Esophagus muscularis mucosa (tissue), 4 donors: Measurements from ENCODE around the gene LAMA3. TPM values are rescaled to one million over a fixed set of nuclear protein-coding genes. Genes with fewer than 3 reads are reported as not detected.

Experiments
- DNase-seq: peaks from one replicate; pipeline ENCODE4 v3.0.0-alpha.2; 2017; ENCODE audit errors: extremely low spot score
- H3K27ac ChIP-seq, 4 donors: fragments of 200-600 bp; sonication (generic); replicated peaks in 1 of 4; 1 replicate in 3 of 4; 2 replicates in 1 of 4; pipeline ENCODE4 v1.5.1; 2016 to 2019; ENCODE audit warnings: mild to moderate bottlenecking in 1 of 4
- H3K27me3 ChIP-seq, 4 donors: fragments of 200-600 bp; sonication (generic); one replicate each; pipeline versions ENCODE4 v1.5.1 to v1.6.0; 2016 to 2019
- H3K36me3 ChIP-seq, 4 donors: fragments of 200-600 bp; sonication (generic); one replicate each; pipeline ENCODE4 v1.5.1; 2016 to 2019
- H3K4me1 ChIP-seq, 4 donors: fragments of 200-600 bp; sonication (generic); one replicate each; pipeline ENCODE4 v1.5.1; 2016 to 2019
- H3K4me3 ChIP-seq, 4 donors: fragments of 200-600 bp; sonication (generic); 1 replicate in 2 of 4; 2 replicates in 2 of 4; pipeline ENCODE4 v1.5.1; 2016 to 2019; ENCODE audit warnings: mild to moderate bottlenecking in 4 of 4, moderate library complexity in 1 of 4
- H3K9me3 ChIP-seq, 4 donors: fragments of 200-600 bp; sonication (generic); 1 replicate in 3 of 4; 2 replicates in 1 of 4; pipeline ENCODE4 v1.5.1; 2016 to 2019
- CTCF ChIP-seq, 3 experiments: fragments of 200-600 bp in 2 of 3; fragments of 450-650 bp in 1 of 3; sonication (generic) in 2 of 3; IDR thresholded peaks; one replicate each; pipeline ENCODE4 v1.5.1; 2017 to 2019; ENCODE audit warnings: antibody characterized with exemption in 3 of 3, mild to moderate bottlenecking in 2 of 3, moderate library complexity in 1 of 3
- EP300 ChIP-seq: sonication (generic); formaldehyde crosslinking; IDR thresholded peaks from one replicate; pipeline ENCODE4 v1.6.1; 2017; ENCODE audit warnings: antibody characterized with exemption
- POLR2A ChIP-seq: fragments of 450-650 bp; IDR thresholded peaks from one replicate; pipeline ENCODE4 v1.6.1; 2017; ENCODE audit warnings: antibody characterized with exemption, moderate library complexity, mild to moderate bottlenecking, low read depth
- POLR2AphosphoS5 ChIP-seq, 2 donors: sonication (generic); formaldehyde crosslinking; IDR thresholded peaks; one replicate each; pipeline ENCODE4 v1.6.1; 2017; ENCODE audit warnings: antibody characterized with exemption in 2 of 2
- WGBS: methylation state at CpG from one replicate; pipeline ENCODE4 v1.1.5; 2018; 5-methylcytosine and 5-hydroxymethylcytosine counted together
- intact Hi-C: fragments of 100-400 bp; cut with DNase I; formaldehyde crosslinking; loops from one replicate; pipeline ENCODE4 v1.15.1; 2023
- total RNA-seq, 4 donors: library from RNA; depleted of rRNA; stranded (reverse); fragments of >200 nt; gene quantifications; one replicate each; pipeline versions ENCODE4 v1.1.0 to v1.2.1, GENCODE V29; 2016

The LAMA3 gene
- total RNA-seq, 4 donors from 2014 or later, result 7.5 to 12.9 (median 11.7) TPM

- DNase-seq, result peak; percentile 8
- Histone ChIP-seq H3K36me3 (peaks cover 0 to 29% (median under 1%) of the 10 kb centered on the region in 4 donors), H3K27ac (no peak overlapping the region), H3K27me3 (no peaks in the 10 kb centered on the region), H3K9me3 (no peaks in the 10 kb centered on the region), H3K4me3 (no peak overlapping the region), H3K4me1 (no peaks in the 10 kb centered on the region)
- no peak for TF ChIP-seq EP300
- no peak for TF ChIP-seq CTCF (IDR thresholded peaks at IDR 0.05)
- no peak for TF ChIP-seq POLR2A
- no peak for TF ChIP-seq POLR2AphosphoS5 (IDR thresholded peaks at IDR 0.05)
- intact Hi-C loops, result loop anchor here (5.0 kb wide), 1 partner anchor 45 kb away; no protein-coding TSS in a partner anchor
- 95% methylated on average over 2 of the region's 2 CpGs for WGBS
Measured at GRCh38 chr18:23902396-23902795, 213.1 kb downstream of the LAMA3 start.

DNA sequence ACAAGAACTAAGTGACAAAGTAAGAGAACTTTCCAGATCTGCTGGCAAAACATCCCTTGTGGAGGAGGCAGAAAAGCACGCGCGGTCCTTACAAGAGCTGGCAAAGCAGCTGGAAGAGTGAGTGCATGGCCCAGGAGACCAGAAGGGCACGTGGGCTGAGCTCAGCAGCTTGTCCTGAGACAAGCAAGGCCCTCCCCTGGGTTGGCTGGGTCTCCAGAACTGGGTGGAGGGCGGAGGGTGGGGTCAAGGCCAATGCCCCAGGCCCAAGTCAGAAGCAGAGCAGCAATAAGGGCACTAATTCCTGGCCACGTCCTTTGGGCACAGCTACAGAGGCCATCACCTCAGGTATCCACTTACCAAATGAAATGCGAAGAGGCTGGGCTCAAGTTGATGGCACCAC, 214.7 kb downstream of the LAMA3 start:
- Histone ChIP-seq H3K36me3 (peaks cover 0 to 40% (median 3%) of the 10 kb centered on the region in 4 donors), H3K27me3 (no peaks in the 10 kb centered on the region), H3K4me1 (no peaks in the 10 kb centered on the region), H3K4me3 (no peak overlapping the region), H3K27ac (no peak overlapping the region), H3K9me3 (no peaks in the 10 kb centered on the region)
- peak; percentile 55 for DNase-seq
- intact Hi-C loops, result loop anchor here (5.0 kb wide), 1 partner anchor 47 kb away; no protein-coding TSS in a partner anchor
- TF ChIP-seq CTCF (IDR thresholded peaks at IDR 0.05) (no peak), POLR2AphosphoS5 (IDR thresholded peaks at IDR 0.05) (no peak), EP300 (no peak), POLR2A (no peak)
- 88% methylated on average over 7 of the region's 7 CpGs for WGBS

GRCh38 chr18:23906658-23907057, 217.4 kb downstream of the LAMA3 start:
- DNase-seq, result no peak
- Histone ChIP-seq H3K4me3 (no peak overlapping the region), H3K9me3 (no peaks in the 10 kb centered on the region), H3K4me1 (no peaks in the 10 kb centered on the region), H3K36me3 (peaks cover 0 to 49% (median 9%) of the 10 kb centered on the region in 4 donors), H3K27me3 (no peaks in the 10 kb centered on the region), H3K27ac (no peak overlapping the region)
- 88% methylated on average over 2 of the region's 2 CpGs for WGBS
- intact Hi-C loops, result no loop called here
- TF ChIP-seq EP300 (no peak), POLR2AphosphoS5 (IDR thresholded peaks at IDR 0.05) (no peak), CTCF (IDR thresholded peaks at IDR 0.05) (no peak), POLR2A (no peak)

- WGBS, result 95% methylated on average over 3 of the region's 3 CpGs
- TF ChIP-seq POLR2AphosphoS5 (IDR thresholded peaks at IDR 0.05) (no peak), CTCF (IDR thresholded peaks at IDR 0.05) (no peak), EP300 (no peak), POLR2A (no peak)
- peaks cover 0 to 62% (median 15%) of the 10 kb centered on the region in 4 donors for H3K36me3 ChIP-seq
- intact Hi-C loops, result no loop called here
- H3K27me3 ChIP-seq, result no peaks in the 10 kb centered on the region
- H3K9me3 ChIP-seq, result no peaks in the 10 kb centered on the region
- no peak overlapping the region for H3K27ac ChIP-seq
- no peak overlapping the region for H3K4me3 ChIP-seq
- no peaks in the 10 kb centered on the region for H3K4me1 ChIP-seq
- DNase-seq, result no peak
Measured at GRCh38 chr18:23908827-23909226, 219.6 kb downstream of the LAMA3 start.

GRCh38 chr18:23910032-23910431, 220.8 kb downstream of the LAMA3 start:
- Histone ChIP-seq H3K4me3 (no peak overlapping the region), H3K27ac (no peak overlapping the region), H3K4me1 (no peaks in the 10 kb centered on the region), H3K27me3 (no peaks in the 10 kb centered on the region), H3K36me3 (peaks cover 0 to 65% (median 15%) of the 10 kb centered on the region in 4 donors), H3K9me3 (no peaks in the 10 kb centered on the region)
- TF ChIP-seq POLR2AphosphoS5 (IDR thresholded peaks at IDR 0.05) (no peak), POLR2A (no peak), CTCF (IDR thresholded peaks at IDR 0.05) (no peak)
- no peak for DNase-seq
- WGBS, result 51% methylated on average over 2 of the region's 2 CpGs
- intact Hi-C loops, result loop anchor here (10.0 kb wide), 1 partner anchor 285 kb away; no protein-coding TSS in a partner anchor
